Measurements from ENCODE around the gene NR1D1. TPM values are rescaled to one million over a fixed set of nuclear protein-coding genes. Genes with fewer than 3 reads are reported as not detected.
A peak's percentile ranks its signal among the peaks of the same experiment; 100 is the strongest.

The NR1D1 gene
- total and polyA plus RNA-seq, 2 of the 13 experiments (the other 11 are each of a cell fraction or from before 2014, with no cell fraction given) = 2.1 to 2.7 TPM

DNA sequence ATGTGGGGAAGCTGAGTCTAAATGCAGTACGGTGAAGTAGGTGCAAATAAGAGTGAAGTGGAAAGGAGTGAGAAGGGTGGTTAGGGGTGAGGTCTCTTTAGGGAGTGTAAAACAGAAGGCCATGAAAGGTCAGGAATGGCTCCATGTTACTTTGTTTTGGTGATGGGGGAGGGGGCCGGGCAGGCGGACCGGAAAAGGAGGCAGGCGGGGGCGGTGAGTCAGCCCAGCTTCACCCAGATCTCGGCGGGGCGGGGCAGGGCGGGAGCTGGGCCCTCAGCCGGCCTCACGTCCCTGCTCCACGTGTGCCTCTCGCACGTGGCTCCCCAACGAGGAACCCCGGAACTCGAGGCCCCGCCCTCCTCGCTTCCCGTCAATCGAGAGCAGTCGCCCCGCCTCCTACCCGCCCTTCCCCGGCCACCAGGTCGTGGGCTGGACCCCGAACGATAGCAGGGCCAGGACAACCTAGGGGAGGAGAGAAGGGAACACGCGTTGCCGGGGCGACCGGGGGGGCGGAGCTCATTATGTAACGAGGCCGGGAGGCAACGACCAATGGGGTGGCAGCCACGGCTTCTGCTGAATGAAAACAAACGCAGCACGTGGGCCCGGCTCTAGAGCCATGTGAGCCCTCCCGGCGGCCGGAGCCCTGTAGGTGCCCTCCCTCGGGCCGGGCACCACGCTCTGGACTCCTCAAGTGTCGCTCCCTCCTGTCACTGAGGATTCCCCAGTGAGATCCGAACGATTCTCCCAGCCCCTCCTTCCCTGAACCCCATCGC, 1.4 kb downstream of the NR1D1 start (continued):
- TF ChIP-seq SMAD9 (CRISPR knock-in tag; IDR thresholded peaks at IDR 0.05) (no peak; the same call in 1 of the 2 replicates), CREB1 (IDR thresholded peaks at IDR 0.05) (peak; percentile 67; the same call in 1 of the 2 replicates), CREB1 (CRISPR knock-in tag; IDR thresholded peaks at IDR 0.05) (no peak; the same call in 1 of the 2 replicates), ZFYVE20 (CRISPR knock-in tag; IDR thresholded peaks at IDR 0.05; ENCODE audit: borderline replicate concordance, low read depth) (no peak; the same call in 1 of the 2 replicates), ZNF10 (CRISPR knock-in tag; IDR thresholded peaks at IDR 0.05; ENCODE audit: borderline replicate concordance, low read depth) (no peak), ERF (CRISPR knock-in tag; IDR thresholded peaks at IDR 0.05) (peak; percentile 100), HOXA5 (CRISPR knock-in tag; IDR thresholded peaks at IDR 0.05) (peak; percentile 97), DPF2 (CRISPR knock-in tag; IDR thresholded peaks at IDR 0.05; ENCODE audit: borderline replicate concordance, low read depth) (peak; percentile 65; the same call in 1 of the 2 replicates), SMC3 (IDR thresholded peaks at IDR 0.05; ENCODE audit: low read length) (no peak), RFXANK (CRISPR knock-in tag; IDR thresholded peaks at IDR 0.05) (peak; percentile 92; the same call in 1 of the 2 replicates), ZNF674 (CRISPR knock-in tag; IDR thresholded peaks at IDR 0.05; ENCODE audit: low read depth) (peak; percentile 98; the same call in 1 of the 2 replicates), ZNF572 (CRISPR knock-in tag; IDR thresholded peaks at IDR 0.05) (0 out of 2 replicates have a peak, but pooled peaks have one; percentile 16), ZNF598 (CRISPR knock-in tag; IDR thresholded peaks at IDR 0.05; ENCODE audit: borderline replicate concordance) (peak; percentile 75; the same call in 1 of the 2 replicates), JUN (CRISPR knock-in tag; IDR thresholded peaks at IDR 0.05) (peak; percentile 75)
- TF ChIP-seq, protein P1, sequence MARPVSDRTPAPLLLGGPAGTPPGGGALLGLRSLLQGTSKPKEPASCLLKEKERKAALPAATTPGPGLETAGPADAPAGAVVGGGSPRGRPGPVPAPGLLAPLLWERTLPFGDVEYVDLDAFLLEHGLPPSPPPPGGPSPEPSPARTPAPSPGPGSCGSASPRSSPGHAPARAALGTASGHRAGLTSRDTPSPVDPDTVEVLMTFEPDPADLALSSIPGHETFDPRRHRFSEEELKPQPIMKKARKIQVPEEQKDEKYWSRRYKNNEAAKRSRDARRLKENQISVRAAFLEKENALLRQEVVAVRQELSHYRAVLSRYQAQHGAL (CRISPR knock-in tag; IDR thresholded peaks at IDR 0.05; ENCODE audit: not compliant biosample characterization) = peak; percentile 68
- TF ChIP-seq, protein P2, sequence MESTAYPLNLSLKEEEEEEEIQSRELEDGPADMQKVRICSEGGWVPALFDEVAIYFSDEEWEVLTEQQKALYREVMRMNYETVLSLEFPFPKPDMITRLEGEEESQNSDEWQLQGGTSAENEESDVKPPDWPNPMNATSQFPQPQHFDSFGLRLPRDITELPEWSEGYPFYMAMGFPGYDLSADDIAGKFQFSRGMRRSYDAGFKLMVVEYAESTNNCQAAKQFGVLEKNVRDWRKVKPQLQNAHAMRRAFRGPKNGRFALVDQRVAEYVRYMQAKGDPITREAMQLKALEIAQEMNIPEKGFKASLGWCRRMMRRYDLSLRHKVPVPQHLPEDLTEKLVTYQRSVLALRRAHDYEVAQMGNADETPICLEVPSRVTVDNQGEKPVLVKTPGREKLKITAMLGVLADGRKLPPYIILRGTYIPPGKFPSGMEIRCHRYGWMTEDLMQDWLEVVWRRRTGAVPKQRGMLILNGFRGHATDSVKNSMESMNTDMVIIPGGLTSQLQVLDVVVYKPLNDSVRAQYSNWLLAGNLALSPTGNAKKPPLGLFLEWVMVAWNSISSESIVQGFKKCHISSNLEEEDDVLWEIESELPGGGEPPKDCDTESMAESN (CRISPR knock-in tag; conservative IDR thresholded peaks at IDR 0.05) = peak; percentile 94
- TF ChIP-seq, protein P3, sequence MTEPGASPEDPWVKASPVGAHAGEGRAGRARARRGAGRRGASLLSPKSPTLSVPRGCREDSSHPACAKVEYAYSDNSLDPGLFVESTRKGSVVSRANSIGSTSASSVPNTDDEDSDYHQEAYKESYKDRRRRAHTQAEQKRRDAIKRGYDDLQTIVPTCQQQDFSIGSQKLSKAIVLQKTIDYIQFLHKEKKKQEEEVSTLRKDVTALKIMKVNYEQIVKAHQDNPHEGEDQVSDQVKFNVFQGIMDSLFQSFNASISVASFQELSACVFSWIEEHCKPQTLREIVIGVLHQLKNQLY (CRISPR knock-in tag; IDR thresholded peaks at IDR 0.05) = peak; percentile 96
- TF ChIP-seq, protein P4, sequence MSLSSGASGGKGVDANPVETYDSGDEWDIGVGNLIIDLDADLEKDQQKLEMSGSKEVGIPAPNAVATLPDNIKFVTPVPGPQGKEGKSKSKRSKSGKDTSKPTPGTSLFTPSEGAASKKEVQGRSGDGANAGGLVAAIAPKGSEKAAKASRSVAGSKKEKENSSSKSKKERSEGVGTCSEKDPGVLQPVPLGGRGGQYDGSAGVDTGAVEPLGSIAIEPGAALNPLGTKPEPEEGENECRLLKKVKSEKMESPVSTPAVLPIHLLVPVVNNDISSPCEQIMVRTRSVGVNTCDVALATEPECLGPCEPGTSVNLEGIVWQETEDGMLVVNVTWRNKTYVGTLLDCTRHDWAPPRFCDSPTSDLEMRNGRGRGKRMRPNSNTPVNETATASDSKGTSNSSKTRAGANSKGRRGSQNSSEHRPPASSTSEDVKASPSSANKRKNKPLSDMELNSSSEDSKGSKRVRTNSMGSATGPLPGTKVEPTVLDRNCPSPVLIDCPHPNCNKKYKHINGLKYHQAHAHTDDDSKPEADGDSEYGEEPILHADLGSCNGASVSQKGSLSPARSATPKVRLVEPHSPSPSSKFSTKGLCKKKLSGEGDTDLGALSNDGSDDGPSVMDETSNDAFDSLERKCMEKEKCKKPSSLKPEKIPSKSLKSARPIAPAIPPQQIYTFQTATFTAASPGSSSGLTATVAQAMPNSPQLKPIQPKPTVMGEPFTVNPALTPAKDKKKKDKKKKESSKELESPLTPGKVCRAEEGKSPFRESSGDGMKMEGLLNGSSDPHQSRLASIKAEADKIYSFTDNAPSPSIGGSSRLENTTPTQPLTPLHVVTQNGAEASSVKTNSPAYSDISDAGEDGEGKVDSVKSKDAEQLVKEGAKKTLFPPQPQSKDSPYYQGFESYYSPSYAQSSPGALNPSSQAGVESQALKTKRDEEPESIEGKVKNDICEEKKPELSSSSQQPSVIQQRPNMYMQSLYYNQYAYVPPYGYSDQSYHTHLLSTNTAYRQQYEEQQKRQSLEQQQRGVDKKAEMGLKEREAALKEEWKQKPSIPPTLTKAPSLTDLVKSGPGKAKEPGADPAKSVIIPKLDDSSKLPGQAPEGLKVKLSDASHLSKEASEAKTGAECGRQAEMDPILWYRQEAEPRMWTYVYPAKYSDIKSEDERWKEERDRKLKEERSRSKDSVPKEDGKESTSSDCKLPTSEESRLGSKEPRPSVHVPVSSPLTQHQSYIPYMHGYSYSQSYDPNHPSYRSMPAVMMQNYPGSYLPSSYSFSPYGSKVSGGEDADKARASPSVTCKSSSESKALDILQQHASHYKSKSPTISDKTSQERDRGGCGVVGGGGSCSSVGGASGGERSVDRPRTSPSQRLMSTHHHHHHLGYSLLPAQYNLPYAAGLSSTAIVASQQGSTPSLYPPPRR (CRISPR knock-in tag; IDR thresholded peaks at IDR 0.05; ENCODE audit: borderline replicate concordance) = peak; percentile 94; the same call in 1 of the 2 replicates
